ENCODE results near the gene TRPT1.

TRPT1 gene

GRCh38 chr11:64203421-64204079 is 22.4 kb downstream of the TRPT1 start:
- CTCF ChIA-PET, result interaction anchor here (1.2 to 11.7 kb wide), 15 partner anchors 7 to 151 kb away, joined by 4 to 305 read pairs (median 15); partner anchors contain the start of genes CATSPERZ, DNAJC4, ESRRA and NUDT22
- no peak overlapping the region for H3K4me3 ChIP-seq (ENCODE audit: low read depth, low read length)
- DNase-seq (ENCODE audit: low read depth, low spot score), result no peak
- POLR2A ChIA-PET, result interaction anchor here (1.2 to 1.6 kb wide), 4 partner anchors 18 to 97 kb away, joined by 3 to 10 read pairs (median 6); partner anchors contain the start of genes CATSPERZ, FKBP2 and STIP1
- no peak for TF ChIP-seq CTCF (IDR thresholded peaks at IDR 0.05; ENCODE audit: insufficient read depth, low read length, missing control alignments)

- no peak overlapping the region for H3K4me3 ChIP-seq (ENCODE audit: low read depth, low read length)
- TF ChIP-seq CTCF (IDR thresholded peaks at IDR 0.05; ENCODE audit: insufficient read depth, low read length, missing control alignments), result no peak
- ChIA-PET CTCF (interaction anchor here (1.1 to 11.7 kb wide), 7 partner anchors 13 to 203 kb away, joined by 3 to 305 read pairs (median 86); partner anchors contain the start of genes CATSPERZ, DNAJC4, ESRRA and PLCB3), POLR2A (interaction anchor here (1.5 kb wide), 1 partner anchor 43 kb away, joined by 7 read pairs; no protein-coding TSS in a partner anchor)
- DNase-seq (ENCODE audit: low read depth, low spot score), result no peak
Measured at GRCh38 chr11:64202992-64203391, 23.0 kb downstream of the TRPT1 start.

- H3K4me3 ChIP-seq (ENCODE audit: low read depth, low read length), result no peak overlapping the region
- POLR2A ChIA-PET, result interaction anchor here (1.4 kb wide), 1 partner anchor 16 kb away, joined by 6 read pairs; no protein-coding TSS in a partner anchor
- no peak for TF ChIP-seq CTCF (IDR thresholded peaks at IDR 0.05; ENCODE audit: insufficient read depth, low read length, missing control alignments)
- CTCF ChIA-PET, result interaction anchor here (8.3 to 11.7 kb wide), 2 partner anchors 15 to 101 kb away, joined by 86 to 305 read pairs; partner anchors contain the start of genes CATSPERZ and ESRRA
- DNase-seq (ENCODE audit: low read depth, low spot score), result no peak
Measured at GRCh38 chr11:64201543-64201942, 24.4 kb downstream of the TRPT1 start.

DNA sequence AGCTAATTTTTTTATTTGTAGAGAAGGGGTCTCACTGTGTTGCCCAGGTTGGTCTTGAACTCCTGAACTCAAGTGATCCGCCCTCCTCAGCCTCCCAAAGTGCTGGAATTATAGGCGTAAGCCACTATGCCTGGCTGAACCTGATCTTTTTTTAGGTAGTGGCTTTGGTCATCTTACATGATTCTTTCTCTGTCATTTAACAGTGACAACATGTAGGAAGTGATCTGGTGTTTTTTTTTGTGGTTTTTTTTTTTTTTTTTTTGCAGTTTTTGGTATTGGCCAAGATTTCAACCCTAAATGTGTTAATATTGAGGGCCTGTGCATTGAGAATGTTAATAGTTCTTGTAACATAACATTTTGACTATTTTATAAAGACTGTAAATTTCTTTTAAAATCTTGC is 27.5 kb downstream of the TRPT1 start:
- no peak for DNase-seq (ENCODE audit: low read depth, low spot score)
- no peak for TF ChIP-seq CTCF (IDR thresholded peaks at IDR 0.05; ENCODE audit: insufficient read depth, low read length, missing control alignments)
- ChIA-PET CTCF (interaction anchor here (3.8 to 5.1 kb wide), 3 partner anchors 7 to 104 kb away, joined by 30 to 33 read pairs (median 31); partner anchors contain the start of genes FERMT3 and STIP1), POLR2A (no interaction called here)
- H3K4me3 ChIP-seq (ENCODE audit: low read depth, low read length), result no peak overlapping the region

GRCh38 chr11:64196626-64197025 is 29.4 kb downstream of the TRPT1 start:
- no peak for DNase-seq (ENCODE audit: low read depth, low spot score)
- CTCF ChIA-PET, result interaction anchor here (1.2 to 5.1 kb wide), 4 partner anchors 9 to 106 kb away, joined by 3 to 33 read pairs (median 30); partner anchors contain the start of genes FERMT3, PLCB3 and STIP1
- no peak overlapping the region for H3K4me3 ChIP-seq (ENCODE audit: low read depth, low read length)
- TF ChIP-seq CTCF (IDR thresholded peaks at IDR 0.05; ENCODE audit: insufficient read depth, low read length, missing control alignments), result no peak
- POLR2A ChIA-PET, result interaction anchor here (0.6 kb wide), 1 partner anchor 28 kb away, joined by 3 read pairs; no protein-coding TSS in a partner anchor

DNA sequence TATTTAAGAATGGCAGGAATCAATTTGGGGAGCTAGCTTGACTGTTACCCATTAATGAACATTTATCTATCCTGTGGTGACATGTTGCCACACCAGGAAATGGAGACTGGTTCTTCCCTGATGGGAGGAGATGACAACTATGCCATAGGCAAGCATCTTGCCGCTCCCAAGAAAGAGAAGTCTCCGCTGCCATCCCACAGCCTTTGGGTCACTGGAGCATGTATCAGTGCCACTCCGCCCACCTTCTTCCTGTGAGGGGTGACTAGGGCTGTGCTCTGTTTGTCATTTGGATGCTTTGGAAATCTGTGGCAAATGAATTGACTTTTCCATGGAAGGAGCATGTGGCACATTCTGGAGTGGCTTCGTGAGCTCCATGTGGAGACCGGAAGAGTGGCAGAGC is 33.6 kb downstream of the TRPT1 start:
- ChIA-PET POLR2A (no interaction called here), CTCF (interaction anchor here (1.4 to 12.0 kb wide), 3 partner anchors 14 to 112 kb away, joined by 3 to 121 read pairs (median 7); partner anchors contain the start of gene FERMT3)
- DNase-seq (ENCODE audit: low read depth, low spot score), result no peak
- no peak for TF ChIP-seq CTCF (IDR thresholded peaks at IDR 0.05; ENCODE audit: insufficient read depth, low read length, missing control alignments)
- H3K4me3 ChIP-seq (ENCODE audit: low read depth, low read length), result no peak overlapping the region
